LoVo (cell line): ENCODE results near the gene GRIA1.
A peak's percentile ranks its signal among the peaks of the same experiment; 100 is the strongest.

Source experiments
- DNase-seq: peaks from one replicate; pipeline ENCODE4 v3.0.0-alpha.2; 2016; ENCODE audit warnings: low spot score

GRIA1 gene

GRCh38 chr5:153780876-153781705, 290.6 kb downstream of the GRIA1 start:
- DNase-seq = no peak

- no peak for DNase-seq
Observed at GRCh38 chr5:153782589-153783361, 292.3 kb downstream of the GRIA1 start.

GRCh38 chr5:153783362-153783658, 292.8 kb downstream of the GRIA1 start:
- no peak for DNase-seq

DNA sequence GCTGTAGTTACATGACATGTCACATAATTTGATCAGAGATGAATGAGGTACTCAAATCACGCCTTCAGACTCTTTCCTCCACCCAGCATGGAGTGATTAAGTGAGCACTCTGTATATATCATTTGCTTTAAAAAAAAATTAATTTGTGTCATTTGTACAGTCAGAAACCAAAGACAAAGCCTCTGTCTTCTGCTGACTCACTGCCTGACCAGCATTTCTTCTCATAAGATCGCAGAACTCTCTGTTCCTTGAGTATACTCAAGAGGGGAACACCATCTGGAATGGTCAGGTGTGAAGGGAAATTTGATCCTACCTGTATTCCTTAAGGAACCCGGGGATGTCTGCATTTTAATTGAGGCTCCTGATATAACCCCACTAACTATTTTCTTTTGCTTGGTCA, 293.8 kb downstream of the GRIA1 start:
- DNase-seq = no peak

DNA sequence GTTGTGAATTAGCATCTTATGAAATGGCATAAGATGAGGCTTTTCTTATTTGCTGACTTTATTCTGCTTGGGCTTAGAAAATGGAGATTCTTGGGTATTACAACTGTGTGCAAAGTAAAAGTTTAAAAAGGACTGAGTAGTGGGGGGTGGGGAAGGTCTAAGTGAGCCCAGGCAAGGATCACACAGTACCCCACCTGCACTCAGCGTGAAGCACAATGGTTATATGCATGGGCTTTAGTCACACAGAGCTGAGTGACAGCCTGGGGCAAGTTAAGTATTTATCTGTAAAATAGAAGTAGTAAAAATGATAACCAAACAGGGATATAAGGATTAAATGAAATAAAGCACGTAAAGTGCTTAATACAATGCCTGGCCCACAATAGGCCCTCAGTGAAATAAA, 300.9 kb downstream of the GRIA1 start:
- DNase-seq = no peak

- DNase-seq = no peak
Observed at GRCh38 chr5:153792305-153792704, 301.8 kb downstream of the GRIA1 start.

- no peak for DNase-seq
Observed at GRCh38 chr5:153793699-153794098, 303.2 kb downstream of the GRIA1 start.

- no peak for DNase-seq
Observed at GRCh38 chr5:153794327-153794726, 303.9 kb downstream of the GRIA1 start.

- DNase-seq = no peak
Observed at GRCh38 chr5:153796527-153796926, 306.1 kb downstream of the GRIA1 start.

GRCh38 chr5:153797484-153797883, 307.0 kb downstream of the GRIA1 start:
- DNase-seq = no peak

GRCh38 chr5:153798830-153799229, 308.4 kb downstream of the GRIA1 start:
- no peak for DNase-seq

DNA sequence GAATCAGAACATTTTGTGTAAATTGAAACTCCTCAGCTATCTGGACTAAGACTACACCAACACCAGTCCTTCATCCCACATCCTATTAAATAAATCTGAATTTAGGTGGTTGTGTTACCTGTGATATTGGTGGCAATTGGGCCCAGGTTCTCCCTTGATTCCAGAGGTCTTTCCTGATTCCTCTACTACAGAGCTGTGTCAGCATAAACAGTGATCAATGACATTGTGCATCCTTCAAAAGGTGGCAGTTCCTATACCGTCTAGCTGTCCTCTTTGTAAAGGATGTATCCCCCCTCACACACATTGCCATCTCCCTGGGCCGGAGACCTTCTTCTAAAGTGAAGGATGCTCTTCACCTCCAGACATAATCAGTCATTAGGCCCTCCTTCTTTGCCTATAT, 309.0 kb downstream of the GRIA1 start:
- no peak for DNase-seq

GRCh38 chr5:153802050-153802821, 311.8 kb downstream of the GRIA1 start:
- DNase-seq = no peak

DNA sequence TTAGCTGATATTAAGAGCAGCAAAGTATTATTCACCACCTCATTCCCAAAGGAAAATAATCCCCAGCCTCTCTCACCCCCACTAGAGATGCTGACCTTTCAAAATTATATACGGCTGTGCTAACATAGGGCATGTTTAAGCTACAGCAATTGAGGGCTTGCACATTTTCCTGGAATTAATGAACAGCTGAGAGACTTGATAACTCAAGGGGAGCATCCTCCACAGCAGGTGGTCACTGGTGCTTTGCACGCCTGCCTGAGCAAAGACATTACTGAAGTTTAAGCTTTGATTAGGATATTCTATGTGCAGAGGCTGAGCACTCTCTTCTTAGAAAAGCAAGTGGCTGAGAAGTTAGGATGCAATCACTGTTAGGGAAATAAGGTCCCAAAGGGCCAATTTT, 317.3 kb downstream of the GRIA1 start:
- DNase-seq = no peak

GRCh38 chr5:153809166-153809565, 318.7 kb downstream of the GRIA1 start:
- no peak for DNase-seq

GRCh38 chr5:153813901-153814300, 323.4 kb downstream of the GRIA1 start:
- no peak for DNase-seq

GRCh38 chr5:153816870-153817269, 326.4 kb downstream of the GRIA1 start:
- DNase-seq = no peak

DNA sequence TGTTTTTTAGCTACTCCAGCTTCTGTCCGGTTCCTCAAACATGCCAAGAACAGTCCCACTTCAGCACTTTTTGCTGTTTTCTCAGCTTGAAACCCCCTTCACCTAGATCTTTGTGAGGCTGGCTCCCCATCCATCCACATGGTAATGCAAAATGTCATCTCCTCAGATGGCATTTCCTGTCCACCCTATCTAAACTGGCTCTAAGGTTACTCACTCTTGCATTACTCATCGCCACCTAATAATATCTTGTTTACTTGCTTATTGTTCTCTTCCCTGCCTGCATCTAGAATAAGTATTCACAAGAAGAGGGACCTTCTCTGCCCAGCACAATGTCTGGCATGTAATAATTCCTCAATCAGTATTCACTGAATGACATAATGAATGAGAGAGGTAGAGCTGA, 328.2 kb downstream of the GRIA1 start:
- no peak for DNase-seq

DNA sequence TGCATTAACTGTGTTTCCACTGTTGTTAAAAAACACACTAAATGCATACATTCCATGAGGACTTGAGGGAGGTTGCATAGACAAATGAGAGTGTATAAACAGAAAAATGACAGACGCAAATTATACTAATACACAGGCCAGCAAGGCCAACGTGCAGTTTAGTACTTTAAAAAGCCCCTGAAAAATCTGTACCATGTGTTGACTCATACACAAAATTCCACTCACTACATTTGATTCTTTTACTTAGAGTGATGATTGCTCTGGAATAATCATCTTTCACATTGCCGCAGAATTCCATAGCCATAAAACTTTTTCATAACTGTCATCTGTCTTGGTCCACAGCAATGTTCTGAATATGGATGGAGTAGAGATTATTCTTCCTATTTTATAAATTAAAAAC, 332.6 kb downstream of the GRIA1 start:
- DNase-seq = no peak

- DNase-seq = no peak
Observed at GRCh38 chr5:153824909-153825308, 334.4 kb downstream of the GRIA1 start.

DNA sequence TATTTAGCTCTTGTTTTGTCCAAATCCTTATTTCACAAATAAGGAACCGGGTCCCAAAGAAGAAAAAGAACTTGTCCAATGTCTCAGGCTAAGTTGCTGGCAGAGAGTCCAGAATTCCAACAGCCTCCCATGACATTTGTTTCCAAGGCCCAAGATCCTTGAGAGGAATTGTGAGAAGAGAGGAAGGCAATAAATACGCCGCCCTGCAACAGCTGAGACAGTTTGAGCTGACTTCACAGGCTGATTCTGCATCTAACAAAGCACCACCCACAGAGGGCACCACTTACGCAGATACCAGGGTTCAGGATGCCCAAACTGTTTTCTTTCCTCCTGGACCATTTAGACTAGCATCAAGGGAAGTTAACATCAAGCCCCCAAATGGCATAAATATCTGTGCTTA, 336.9 kb downstream of the GRIA1 start:
- no peak for DNase-seq

- DNase-seq = no peak
Observed at GRCh38 chr5:153829510-153830065, 339.1 kb downstream of the GRIA1 start.

DNA sequence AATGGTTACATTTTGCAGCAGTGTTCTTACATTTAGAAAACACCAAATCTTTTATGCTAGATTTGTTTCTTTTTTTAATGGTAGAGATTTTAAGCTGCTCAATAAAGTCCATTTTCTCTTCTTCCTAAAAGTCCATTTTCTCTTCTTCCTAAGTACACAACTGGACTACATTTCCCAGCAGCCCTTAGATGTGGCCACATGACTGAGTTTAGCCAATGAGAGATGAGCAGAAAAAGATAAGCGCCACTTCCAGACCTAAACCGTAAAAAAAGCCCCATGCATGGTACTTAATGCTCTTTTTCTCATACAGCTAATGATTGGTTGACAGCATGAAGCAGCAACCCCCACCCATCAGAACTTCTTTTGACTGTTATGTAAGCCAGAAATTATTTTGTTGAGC, 341.5 kb downstream of the GRIA1 start:
- peak; percentile 6 for DNase-seq
